ENCODE measurements around the gene ARMH3. TPM values are rescaled to one million over a fixed set of nuclear protein-coding genes. Genes with fewer than 3 reads are reported as not detected.

ARMH3 gene
- total RNA-seq, 1 donor from 2014 or later = 48.1 TPM

GRCh38 chr10:101816376-101816775, 239.6 kb downstream of the ARMH3 start:
- peak overlapping the region; percentile 99 for H3K27ac Mint-ChIP-seq (ENCODE audit: unreplicated experiment)
- no peak for DNase-seq
- H3K36me3 Mint-ChIP-seq (ENCODE audit: unreplicated experiment) = no peaks in the 10 kb centered on the region
- H3K27me3 Mint-ChIP-seq (ENCODE audit: unreplicated experiment) = peaks cover 17% of the 10 kb centered on the region
- H3K9me3 Mint-ChIP-seq (ENCODE audit: unreplicated experiment) = peaks cover 25% of the 10 kb centered on the region
- TF ChIP-seq CTCF (IDR thresholded peaks at IDR 0.05; ENCODE audit: partially characterized antibody, unreplicated experiment) = no peak
- peaks cover 32% of the 10 kb centered on the region for H3K4me1 Mint-ChIP-seq (ENCODE audit: low read depth, unreplicated experiment)
- H3K4me3 Mint-ChIP-seq (ENCODE audit: unreplicated experiment) = peak overlapping the region; percentile 95

- Mint-ChIP-seq H3K4me3 (ENCODE audit: unreplicated experiment) (peak overlapping the region; percentile 95), H3K27me3 (ENCODE audit: unreplicated experiment) (peaks cover 17% of the 10 kb centered on the region), H3K4me1 (ENCODE audit: low read depth, unreplicated experiment) (peaks cover 33% of the 10 kb centered on the region), H3K27ac (ENCODE audit: unreplicated experiment) (peak overlapping the region; percentile 98), H3K9me3 (ENCODE audit: unreplicated experiment) (peaks cover 25% of the 10 kb centered on the region), H3K36me3 (ENCODE audit: unreplicated experiment) (no peaks in the 10 kb centered on the region)
- TF ChIP-seq CTCF (IDR thresholded peaks at IDR 0.05; ENCODE audit: partially characterized antibody, unreplicated experiment) = no peak
- no peak for DNase-seq
Measured at GRCh38 chr10:101814466-101815071, 241.4 kb downstream of the ARMH3 start.

GRCh38 chr10:101812606-101813005, 243.4 kb downstream of the ARMH3 start:
- Mint-ChIP-seq H3K27ac (ENCODE audit: unreplicated experiment) (peak overlapping the region; percentile 98), H3K36me3 (ENCODE audit: unreplicated experiment) (peaks cover 2% of the 10 kb centered on the region), H3K9me3 (ENCODE audit: unreplicated experiment) (peaks cover 12% of the 10 kb centered on the region), H3K27me3 (ENCODE audit: unreplicated experiment) (peaks cover 4% of the 10 kb centered on the region), H3K4me1 (ENCODE audit: low read depth, unreplicated experiment) (peaks cover 26% of the 10 kb centered on the region), H3K4me3 (ENCODE audit: unreplicated experiment) (peak overlapping the region; percentile 95)
- no peak for TF ChIP-seq CTCF (IDR thresholded peaks at IDR 0.05; ENCODE audit: partially characterized antibody, unreplicated experiment)
- peak; percentile 25 for DNase-seq

- peaks cover 9% of the 10 kb centered on the region for H3K36me3 Mint-ChIP-seq (ENCODE audit: unreplicated experiment)
- no peak for DNase-seq
- H3K27me3 Mint-ChIP-seq (ENCODE audit: unreplicated experiment) = no peaks in the 10 kb centered on the region
- no peak overlapping the region for H3K4me3 Mint-ChIP-seq (ENCODE audit: unreplicated experiment)
- H3K4me1 Mint-ChIP-seq (ENCODE audit: low read depth, unreplicated experiment) = peaks cover 3% of the 10 kb centered on the region
- no peak for TF ChIP-seq CTCF (IDR thresholded peaks at IDR 0.05; ENCODE audit: partially characterized antibody, unreplicated experiment)
- peaks cover 5% of the 10 kb centered on the region for H3K9me3 Mint-ChIP-seq (ENCODE audit: unreplicated experiment)
- H3K27ac Mint-ChIP-seq (ENCODE audit: unreplicated experiment) = no peak overlapping the region
Measured at GRCh38 chr10:101807158-101807557, 248.8 kb downstream of the ARMH3 start.

GRCh38 chr10:101803511-101803910, 252.5 kb downstream of the ARMH3 start:
- DNase-seq = no peak
- Mint-ChIP-seq H3K4me1 (ENCODE audit: low read depth, unreplicated experiment) (peaks cover 6% of the 10 kb centered on the region), H3K4me3 (ENCODE audit: unreplicated experiment) (no peak overlapping the region), H3K27ac (ENCODE audit: unreplicated experiment) (peak overlapping the region; percentile 23), H3K27me3 (ENCODE audit: unreplicated experiment) (no peaks in the 10 kb centered on the region), H3K36me3 (ENCODE audit: unreplicated experiment) (peaks cover 9% of the 10 kb centered on the region), H3K9me3 (ENCODE audit: unreplicated experiment) (peaks cover 7% of the 10 kb centered on the region)
- TF ChIP-seq CTCF (IDR thresholded peaks at IDR 0.05; ENCODE audit: partially characterized antibody, unreplicated experiment) = no peak
